ENCODE data around the gene SLC39A11.

Gene SLC39A11

DNA sequence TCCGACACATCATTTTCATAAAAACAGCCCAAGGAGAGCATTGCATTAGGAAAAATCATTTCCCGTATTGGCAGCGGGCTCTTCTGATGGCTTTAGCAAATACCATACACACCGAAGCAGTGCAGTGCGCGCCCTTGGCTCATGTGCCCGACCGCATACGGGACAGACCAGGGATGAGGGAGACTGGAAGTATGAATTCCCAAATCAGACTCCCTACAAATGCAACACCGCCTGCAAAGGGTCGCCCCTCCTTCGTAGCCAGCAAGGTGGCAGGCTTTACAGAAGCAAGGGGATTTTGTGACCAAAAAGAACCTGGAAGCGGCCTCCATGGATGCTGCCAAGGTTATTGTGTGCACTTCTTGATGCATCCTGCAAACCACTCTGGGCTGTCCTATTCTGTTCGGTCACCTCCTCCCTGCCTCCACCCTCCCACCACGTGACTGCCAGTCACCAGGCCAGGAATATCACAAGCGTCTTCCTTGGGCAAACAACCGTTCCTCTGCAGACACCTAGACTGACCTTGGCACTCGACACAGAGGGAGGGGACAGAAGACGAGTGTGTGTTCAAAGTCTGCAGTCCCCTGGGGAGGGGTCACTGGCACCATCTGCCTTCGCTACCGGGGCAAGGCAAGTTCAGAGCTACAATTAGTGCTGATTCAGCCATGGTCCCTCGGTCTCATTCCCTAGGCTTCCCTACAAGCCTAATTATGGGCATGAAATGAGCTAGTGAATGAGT, 460.4 kb downstream of the SLC39A11 start:
- H3K27me3 Mint-ChIP-seq (ENCODE audit: low read depth, poor library complexity), result peaks cover 11% of the 10 kb centered on the region
- peaks cover 11% of the 10 kb centered on the region for H3K36me3 Mint-ChIP-seq (ENCODE audit: low read depth)
- no peak overlapping the region for H3K27ac Mint-ChIP-seq
- DNase-seq, result no peak
- TF ChIP-seq, protein P1, sequence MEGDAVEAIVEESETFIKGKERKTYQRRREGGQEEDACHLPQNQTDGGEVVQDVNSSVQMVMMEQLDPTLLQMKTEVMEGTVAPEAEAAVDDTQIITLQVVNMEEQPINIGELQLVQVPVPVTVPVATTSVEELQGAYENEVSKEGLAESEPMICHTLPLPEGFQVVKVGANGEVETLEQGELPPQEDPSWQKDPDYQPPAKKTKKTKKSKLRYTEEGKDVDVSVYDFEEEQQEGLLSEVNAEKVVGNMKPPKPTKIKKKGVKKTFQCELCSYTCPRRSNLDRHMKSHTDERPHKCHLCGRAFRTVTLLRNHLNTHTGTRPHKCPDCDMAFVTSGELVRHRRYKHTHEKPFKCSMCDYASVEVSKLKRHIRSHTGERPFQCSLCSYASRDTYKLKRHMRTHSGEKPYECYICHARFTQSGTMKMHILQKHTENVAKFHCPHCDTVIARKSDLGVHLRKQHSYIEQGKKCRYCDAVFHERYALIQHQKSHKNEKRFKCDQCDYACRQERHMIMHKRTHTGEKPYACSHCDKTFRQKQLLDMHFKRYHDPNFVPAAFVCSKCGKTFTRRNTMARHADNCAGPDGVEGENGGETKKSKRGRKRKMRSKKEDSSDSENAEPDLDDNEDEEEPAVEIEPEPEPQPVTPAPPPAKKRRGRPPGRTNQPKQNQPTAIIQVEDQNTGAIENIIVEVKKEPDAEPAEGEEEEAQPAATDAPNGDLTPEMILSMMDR (IDR thresholded peaks at IDR 0.05), result no peak
- no peak overlapping the region for H3K4me3 Mint-ChIP-seq
- peaks cover 12% of the 10 kb centered on the region for H3K4me1 Mint-ChIP-seq
- peaks cover 28% of the 10 kb centered on the region for H3K9me3 Mint-ChIP-seq

DNA sequence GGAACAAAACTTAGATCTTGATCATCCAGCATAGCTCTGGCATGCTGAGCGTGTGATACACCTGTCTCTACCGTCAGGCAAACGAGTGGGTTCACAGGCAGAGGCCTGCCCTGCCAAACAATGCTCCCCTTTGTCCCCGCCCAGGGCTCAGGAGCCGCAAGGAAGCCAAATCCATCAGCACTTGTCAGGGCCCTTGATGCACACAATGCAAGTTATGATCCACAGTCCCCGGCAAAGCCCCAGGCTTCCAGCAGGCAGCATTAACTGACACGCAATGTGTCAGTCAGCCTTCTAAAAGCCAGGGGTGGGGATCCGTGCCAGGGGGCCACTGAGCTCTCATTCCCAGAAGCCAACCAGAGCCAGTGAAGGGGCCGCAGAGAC, 460.9 kb downstream of the SLC39A11 start:
- no peak for DNase-seq
- H3K27me3 Mint-ChIP-seq (ENCODE audit: low read depth, poor library complexity), result peaks cover 10% of the 10 kb centered on the region
- H3K4me3 Mint-ChIP-seq, result no peak overlapping the region
- TF ChIP-seq, protein P1 (IDR thresholded peaks at IDR 0.05), result no peak
- no peak overlapping the region for H3K27ac Mint-ChIP-seq
- H3K36me3 Mint-ChIP-seq (ENCODE audit: low read depth), result peaks cover 16% of the 10 kb centered on the region
- peaks cover 34% of the 10 kb centered on the region for H3K9me3 Mint-ChIP-seq
- peaks cover 12% of the 10 kb centered on the region for H3K4me1 Mint-ChIP-seq

DNA sequence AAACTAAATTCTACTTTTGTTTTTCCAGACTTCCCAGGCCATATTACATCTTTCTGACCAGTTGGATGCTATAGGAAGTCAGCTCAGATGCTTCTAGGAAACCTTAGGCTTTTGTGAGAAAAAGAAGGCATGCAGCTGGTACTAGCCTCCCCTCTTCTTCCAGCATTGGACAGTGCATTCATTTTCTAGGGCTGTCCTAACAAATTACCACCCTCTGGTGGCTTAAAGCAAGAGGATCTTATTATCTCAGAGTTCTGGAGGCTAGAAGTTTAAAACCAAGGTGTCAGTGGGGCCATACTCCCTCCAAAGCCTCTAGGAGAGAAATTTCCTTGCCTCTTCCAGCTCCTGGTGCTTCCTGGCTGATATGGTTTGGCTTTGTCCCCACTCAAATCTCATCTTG, 467.8 kb downstream of the SLC39A11 start:
- Mint-ChIP-seq H3K4me1 (peaks cover 34% of the 10 kb centered on the region), H3K9me3 (peaks cover 45% of the 10 kb centered on the region), H3K27ac (no peak overlapping the region), H3K27me3 (ENCODE audit: low read depth, poor library complexity) (peaks cover 21% of the 10 kb centered on the region), H3K4me3 (no peak overlapping the region), H3K36me3 (ENCODE audit: low read depth) (peaks cover 16% of the 10 kb centered on the region)
- TF ChIP-seq, protein P1 (IDR thresholded peaks at IDR 0.05), result no peak
- DNase-seq, result no peak

DNA sequence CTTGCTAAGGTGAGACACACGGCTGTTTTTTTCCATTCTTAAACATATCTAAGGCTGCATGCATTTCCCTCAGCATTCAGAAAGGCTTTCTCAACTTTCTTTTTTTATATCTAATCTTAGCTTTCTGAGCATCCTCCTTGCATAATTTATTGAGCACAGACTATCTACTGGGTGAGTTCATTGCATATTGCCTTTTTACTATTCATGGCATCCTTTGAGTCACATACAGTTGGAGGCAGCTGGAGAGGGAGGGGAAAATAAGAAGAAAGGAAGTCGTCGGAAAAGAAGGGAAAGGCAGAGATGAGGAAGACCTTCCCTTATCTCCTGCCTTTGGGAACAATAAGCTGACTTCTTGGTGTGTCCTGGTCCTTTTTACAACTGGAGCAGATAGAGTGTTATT, 468.3 kb downstream of the SLC39A11 start:
- Mint-ChIP-seq H3K9me3 (peaks cover 40% of the 10 kb centered on the region), H3K27me3 (ENCODE audit: low read depth, poor library complexity) (peaks cover 21% of the 10 kb centered on the region), H3K4me3 (no peak overlapping the region), H3K36me3 (ENCODE audit: low read depth) (peaks cover 16% of the 10 kb centered on the region), H3K4me1 (peaks cover 34% of the 10 kb centered on the region), H3K27ac (no peak overlapping the region)
- no peak for DNase-seq
- TF ChIP-seq, protein P1 (IDR thresholded peaks at IDR 0.05), result no peak

DNA sequence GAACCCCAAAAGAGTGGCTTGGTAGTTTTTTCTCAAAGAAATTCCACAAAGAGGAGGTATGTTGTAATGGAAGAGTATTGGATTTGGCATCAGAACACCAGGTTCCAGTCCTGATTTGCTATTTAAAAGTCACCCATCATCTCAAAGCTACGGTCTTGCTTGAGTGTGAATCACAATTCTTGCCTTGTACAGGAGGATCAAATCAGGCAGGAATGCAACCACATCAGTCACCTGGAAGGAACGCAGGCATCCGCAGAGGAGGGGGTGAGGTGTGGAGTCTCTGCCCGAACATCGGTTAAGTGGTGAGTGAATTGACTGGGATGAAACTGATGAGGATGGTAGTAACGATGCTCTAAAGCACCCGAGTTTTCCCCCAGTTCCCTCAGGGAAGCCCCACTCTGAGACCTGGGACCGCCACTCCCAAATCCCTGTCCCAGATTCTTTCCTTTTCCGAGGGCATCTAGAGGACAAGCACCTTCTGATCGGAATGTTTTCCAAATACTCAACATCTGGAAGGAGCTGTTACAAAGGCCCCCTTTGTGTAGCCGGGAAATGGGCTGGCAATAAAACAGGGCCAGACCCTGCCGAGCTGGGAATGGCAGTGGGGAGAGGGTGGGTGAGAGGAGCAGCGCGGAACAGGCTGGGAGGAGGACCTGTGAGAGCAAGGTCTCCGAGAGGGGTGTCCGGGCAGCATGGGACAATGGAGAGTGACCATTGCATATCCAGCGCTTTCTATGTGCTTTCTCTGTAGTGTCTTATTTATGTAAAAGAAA, 469.6 kb downstream of the SLC39A11 start:
- H3K9me3 Mint-ChIP-seq, result peaks cover 26% of the 10 kb centered on the region
- peaks cover 17% of the 10 kb centered on the region for H3K27me3 Mint-ChIP-seq (ENCODE audit: low read depth, poor library complexity)
- H3K27ac Mint-ChIP-seq, result no peak overlapping the region
- H3K4me1 Mint-ChIP-seq, result peaks cover 43% of the 10 kb centered on the region
- peaks cover 6% of the 10 kb centered on the region for H3K36me3 Mint-ChIP-seq (ENCODE audit: low read depth)
- no peak for DNase-seq
- H3K4me3 Mint-ChIP-seq, result no peak overlapping the region
- TF ChIP-seq, protein P1 (IDR thresholded peaks at IDR 0.05), result no peak
